Measurements from ENCODE around the gene ELOVL5.
"Not testable (repeated sequence)": the region's sequence is repeated elsewhere in the genome, so short reads cannot be mapped to it uniquely, and the experiment has no call there.

ELOVL5 gene

DNA sequence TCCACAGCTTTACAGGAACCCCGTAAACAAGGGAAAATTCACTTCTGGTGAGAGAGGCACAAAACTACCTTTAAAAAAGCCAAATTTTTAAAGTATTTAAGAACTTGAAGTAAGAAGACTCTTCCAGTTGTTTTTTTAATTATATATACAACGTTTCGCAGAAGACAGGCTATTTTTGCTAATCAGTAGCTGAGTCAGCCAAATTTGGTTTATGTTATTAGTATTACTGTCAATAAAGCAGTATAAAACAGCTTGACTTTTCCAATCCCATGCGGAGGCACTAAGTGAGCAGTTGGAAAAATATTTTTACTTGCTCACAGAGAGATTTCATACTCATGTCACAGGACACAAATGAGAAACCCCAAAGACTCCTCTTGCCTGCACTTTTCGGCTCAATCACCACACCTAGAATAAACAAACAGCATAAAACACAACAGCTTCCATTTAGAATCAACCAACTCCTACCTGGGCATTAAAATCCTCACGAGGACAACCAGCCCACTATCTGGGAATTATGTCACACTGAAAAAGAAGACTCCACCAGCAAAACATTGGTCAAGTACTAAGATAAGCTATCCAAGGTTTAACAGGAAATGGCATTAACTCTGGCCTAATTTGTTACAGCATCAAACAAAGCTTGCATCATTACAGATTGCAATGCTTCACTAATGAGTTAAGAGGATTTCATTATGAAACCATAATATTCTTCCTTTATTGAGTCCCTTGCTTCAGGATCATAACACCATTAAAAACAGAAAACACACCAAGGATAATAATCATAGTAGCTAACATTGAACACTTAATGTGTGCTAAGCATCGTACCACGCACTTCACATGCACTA lies 26.3 kb downstream of the ELOVL5 start:
- DNase-seq (ENCODE audit: low read depth): no peak
- H3K4me3 ChIP-seq (replicated peaks; ENCODE audit: low read depth, low read length): no peak overlapping the region
- TF ChIP-seq, protein P1, sequence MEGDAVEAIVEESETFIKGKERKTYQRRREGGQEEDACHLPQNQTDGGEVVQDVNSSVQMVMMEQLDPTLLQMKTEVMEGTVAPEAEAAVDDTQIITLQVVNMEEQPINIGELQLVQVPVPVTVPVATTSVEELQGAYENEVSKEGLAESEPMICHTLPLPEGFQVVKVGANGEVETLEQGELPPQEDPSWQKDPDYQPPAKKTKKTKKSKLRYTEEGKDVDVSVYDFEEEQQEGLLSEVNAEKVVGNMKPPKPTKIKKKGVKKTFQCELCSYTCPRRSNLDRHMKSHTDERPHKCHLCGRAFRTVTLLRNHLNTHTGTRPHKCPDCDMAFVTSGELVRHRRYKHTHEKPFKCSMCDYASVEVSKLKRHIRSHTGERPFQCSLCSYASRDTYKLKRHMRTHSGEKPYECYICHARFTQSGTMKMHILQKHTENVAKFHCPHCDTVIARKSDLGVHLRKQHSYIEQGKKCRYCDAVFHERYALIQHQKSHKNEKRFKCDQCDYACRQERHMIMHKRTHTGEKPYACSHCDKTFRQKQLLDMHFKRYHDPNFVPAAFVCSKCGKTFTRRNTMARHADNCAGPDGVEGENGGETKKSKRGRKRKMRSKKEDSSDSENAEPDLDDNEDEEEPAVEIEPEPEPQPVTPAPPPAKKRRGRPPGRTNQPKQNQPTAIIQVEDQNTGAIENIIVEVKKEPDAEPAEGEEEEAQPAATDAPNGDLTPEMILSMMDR (IDR thresholded peaks at IDR 0.05; ENCODE audit: low read length, missing control alignments): no peak

DNA sequence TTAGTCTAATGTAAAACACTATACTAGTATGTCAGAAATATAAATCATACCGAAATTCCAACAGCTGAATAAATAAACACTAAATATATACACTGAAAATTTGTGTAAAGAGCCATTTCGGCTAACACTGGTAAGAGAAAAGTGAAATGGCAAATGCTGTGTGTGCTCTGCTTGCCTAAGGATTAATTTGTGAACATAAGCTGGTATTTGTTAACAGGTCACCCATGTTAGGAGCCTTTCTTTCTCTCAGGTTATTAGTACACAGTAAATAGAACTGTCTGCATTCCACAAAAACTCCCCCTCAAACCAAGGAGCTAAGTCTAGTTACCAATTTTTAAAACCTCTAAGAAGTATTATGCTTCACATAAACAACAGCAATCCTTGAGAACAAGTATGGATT lies 27.0 kb downstream of the ELOVL5 start:
- TF ChIP-seq, protein P1 (IDR thresholded peaks at IDR 0.05; ENCODE audit: low read length, missing control alignments): no peak
- no peak overlapping the region for H3K4me3 ChIP-seq (replicated peaks; ENCODE audit: low read depth, low read length)
- no peak for DNase-seq (ENCODE audit: low read depth)

- TF ChIP-seq, protein P1 (IDR thresholded peaks at IDR 0.05; ENCODE audit: low read length, missing control alignments): no peak
- no peak for DNase-seq (ENCODE audit: low read depth)
- H3K4me3 ChIP-seq (replicated peaks; ENCODE audit: low read depth, low read length): no peak overlapping the region
These were observed 27.8 kb downstream of the ELOVL5 start for GRCh38 chr6:53320964-53321363.

DNA sequence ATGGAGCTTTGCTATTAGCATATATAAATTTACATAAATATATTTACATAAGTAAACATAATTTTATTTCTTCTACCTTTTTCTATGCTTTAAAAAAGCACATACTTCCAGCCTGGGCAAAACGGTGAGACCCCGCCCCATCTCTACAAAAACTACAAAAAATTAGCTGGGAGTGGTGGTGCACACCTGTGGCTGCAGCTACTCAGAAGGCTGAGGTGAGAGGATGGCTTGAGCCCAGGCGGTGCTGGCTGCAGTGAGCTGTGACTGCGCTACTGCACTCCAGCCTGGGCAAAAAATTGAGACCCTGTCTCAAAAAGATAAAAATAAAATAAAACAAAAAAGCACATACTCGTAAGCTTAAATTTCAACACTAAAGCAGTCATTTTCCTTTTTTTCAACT lies 30.3 kb downstream of the ELOVL5 start:
- TF ChIP-seq, protein P1 (IDR thresholded peaks at IDR 0.05; ENCODE audit: low read length, missing control alignments): no peak
- no peak for DNase-seq (ENCODE audit: low read depth)

GRCh38 chr6:53317861-53318260 lies 30.9 kb downstream of the ELOVL5 start:
- no peak for DNase-seq (ENCODE audit: low read depth)
- no peak overlapping the region for H3K4me3 ChIP-seq (replicated peaks; ENCODE audit: low read depth, low read length)
- TF ChIP-seq, protein P1 (IDR thresholded peaks at IDR 0.05; ENCODE audit: low read length, missing control alignments): no peak

More for the DNA sequence above, 30.3 kb downstream of the ELOVL5 start:
- H3K4me3 ChIP-seq (replicated peaks; ENCODE audit: low read depth, low read length): no peak overlapping the region

DNA sequence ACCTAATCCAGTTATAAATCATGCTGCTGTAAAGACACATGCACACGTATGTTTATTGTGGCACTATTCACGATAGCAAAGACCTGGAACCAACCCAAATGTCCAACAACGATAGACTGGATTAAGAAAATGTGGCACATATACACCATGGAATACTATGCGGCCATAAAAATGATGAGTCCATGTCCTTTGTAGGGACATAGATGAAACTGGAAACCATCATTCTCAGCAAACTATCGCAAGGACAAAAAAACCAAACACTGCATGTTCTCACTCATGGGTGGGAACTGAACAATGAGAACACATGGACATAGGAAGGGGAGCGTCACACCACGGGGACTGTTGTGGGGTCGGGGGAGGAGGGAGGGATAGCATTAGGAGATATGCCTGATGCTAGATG lies 31.5 kb downstream of the ELOVL5 start:
- not testable (repeated sequence) for H3K4me3 ChIP-seq (replicated peaks; ENCODE audit: low read depth, low read length); DNase-seq (ENCODE audit: low read depth)

GRCh38 chr6:53316142-53316541 lies 32.6 kb downstream of the ELOVL5 start:
- TF ChIP-seq, protein P1 (IDR thresholded peaks at IDR 0.05; ENCODE audit: low read length, missing control alignments): no peak
- H3K4me3 ChIP-seq (replicated peaks; ENCODE audit: low read depth, low read length): no peak overlapping the region
- no peak for DNase-seq (ENCODE audit: low read depth)
